ENCODE data around the gene RNU5B-1.

RNU5B-1 gene

DNA sequence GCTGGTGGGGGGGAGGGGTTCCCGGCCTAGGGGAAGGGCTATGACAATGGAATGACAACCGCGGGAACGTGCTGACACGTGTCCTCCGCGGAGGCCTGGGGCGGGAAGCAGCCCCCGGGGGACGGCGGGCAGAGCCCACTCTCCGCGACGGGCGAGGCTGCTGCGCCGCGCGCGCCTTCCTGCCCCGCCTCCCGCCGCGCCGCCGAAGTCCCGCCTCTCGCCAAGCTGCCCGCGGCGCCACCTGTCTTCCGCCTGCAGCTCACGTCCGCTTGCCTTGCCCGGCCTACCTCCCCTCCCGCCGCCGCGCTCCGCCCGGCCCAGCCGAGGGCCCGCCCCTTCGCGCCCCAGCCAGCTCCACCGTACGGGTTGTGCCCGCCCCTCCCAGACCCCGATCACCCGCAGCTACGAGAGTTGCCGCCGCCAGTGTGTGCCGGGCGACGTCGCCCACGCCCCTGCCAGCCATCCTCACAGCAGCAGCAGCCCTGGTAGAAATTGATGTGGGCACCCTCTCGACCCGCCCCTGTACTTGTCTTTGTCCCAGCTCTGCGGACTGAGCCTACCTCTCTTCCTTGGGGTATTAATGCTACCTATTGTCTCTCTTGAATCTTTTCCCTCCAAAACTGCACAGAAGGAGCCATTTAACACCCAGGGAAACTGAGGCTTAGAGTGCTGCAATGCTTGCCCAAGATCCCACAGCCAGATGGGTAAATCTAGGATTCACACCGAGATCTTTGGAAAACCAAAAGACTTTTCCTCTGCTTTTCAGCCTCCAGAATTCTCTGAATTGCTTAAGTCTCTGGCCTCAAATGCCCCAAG lies 17.6 kb upstream of the RNU5B-1 start, which contains the start of gene PARP16:
Gene PARP16 (minus strand): TSS at position 180 of the 816 bp plus-strand sequence. CDS start 457 bp downstream, outside the sequence.
- in situ Hi-C loops (cut with MboI; ENCODE audit: low sequenced_read_pairs) = loop anchor here (25.0 kb wide), 1 partner anchor 250 kb away; the partner anchor contains the start of genes MTFMT and SLC51B

DNA sequence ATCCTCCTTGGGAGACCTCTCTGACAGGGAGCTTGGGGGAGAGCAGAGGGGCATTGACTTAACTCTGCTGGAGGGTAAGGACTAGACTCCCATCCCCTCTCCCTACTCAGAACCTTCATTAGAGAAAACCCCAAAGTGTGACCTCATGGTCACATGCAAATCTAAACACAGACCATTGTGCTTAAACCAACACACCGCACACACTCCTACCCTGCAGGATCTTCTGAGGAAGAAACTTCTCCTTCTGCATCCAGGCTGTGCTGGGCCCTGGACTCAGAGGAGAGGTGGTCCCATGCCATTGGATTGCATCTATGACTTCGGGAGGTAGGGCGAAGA lies 17.0 kb upstream of the RNU5B-1 start:
- in situ Hi-C loops (cut with MboI; ENCODE audit: low sequenced_read_pairs) = loop anchor here (25.0 kb wide), 1 partner anchor 250 kb away; the partner anchor contains the start of genes MTFMT and SLC51B

DNA sequence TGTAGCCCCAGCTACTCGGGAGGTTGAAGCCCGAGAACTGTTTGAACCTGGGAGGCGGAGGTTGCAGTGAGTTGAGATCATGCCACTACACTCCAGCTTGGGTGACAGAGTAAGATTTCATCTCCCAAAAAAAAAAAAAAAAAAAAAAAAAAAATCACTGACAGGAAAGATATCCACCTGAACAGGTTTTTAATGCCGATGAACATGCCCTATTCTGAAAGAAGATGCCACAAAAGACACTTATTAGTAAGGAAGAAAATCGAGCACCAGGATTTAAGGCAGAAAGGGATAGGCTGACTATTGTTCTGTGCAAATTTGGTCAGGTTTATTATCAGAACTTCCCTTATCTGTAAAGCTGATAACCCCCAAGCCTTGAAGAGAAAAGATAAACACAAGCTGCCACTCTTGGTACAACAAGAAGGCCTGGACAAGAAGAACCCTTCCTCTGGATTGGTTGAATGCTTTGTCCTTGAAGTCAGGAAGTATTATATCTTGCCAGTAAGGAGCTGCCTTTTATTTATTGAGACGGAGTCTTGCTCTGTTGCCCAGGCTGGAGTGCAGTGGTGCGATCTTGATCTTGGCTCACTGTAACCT lies 15.1 kb upstream of the RNU5B-1 start:
- in situ Hi-C loops (cut with MboI; ENCODE audit: low sequenced_read_pairs) = loop anchor here (25.0 kb wide), 1 partner anchor 252 kb away; the partner anchor contains the start of genes MTFMT and SLC51B

DNA sequence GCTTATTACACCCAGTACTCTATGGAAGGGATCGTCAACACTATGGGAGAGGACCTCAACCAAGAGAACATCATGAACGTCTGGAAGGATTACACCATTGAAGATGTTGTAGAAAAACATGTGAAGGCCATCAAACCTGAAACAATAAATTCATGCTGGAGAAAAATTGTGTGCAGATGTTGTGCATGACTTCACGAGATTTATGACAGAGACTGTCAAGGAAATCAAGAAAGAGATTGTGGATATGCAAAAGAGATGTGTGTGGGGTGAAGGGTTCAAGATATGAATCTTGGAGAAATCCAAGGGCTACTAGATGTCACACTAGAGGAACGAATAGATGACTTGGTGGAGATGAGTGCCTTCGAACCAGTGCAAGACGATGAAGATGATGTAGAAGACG lies 14.2 kb upstream of the RNU5B-1 start:
- in situ Hi-C loops (cut with MboI; ENCODE audit: low sequenced_read_pairs) = loop anchor here (10.0 to 25.0 kb wide), 2 partner anchors 105 to 253 kb away; partner anchors contain the start of genes CLPX, MTFMT and SLC51B

DNA sequence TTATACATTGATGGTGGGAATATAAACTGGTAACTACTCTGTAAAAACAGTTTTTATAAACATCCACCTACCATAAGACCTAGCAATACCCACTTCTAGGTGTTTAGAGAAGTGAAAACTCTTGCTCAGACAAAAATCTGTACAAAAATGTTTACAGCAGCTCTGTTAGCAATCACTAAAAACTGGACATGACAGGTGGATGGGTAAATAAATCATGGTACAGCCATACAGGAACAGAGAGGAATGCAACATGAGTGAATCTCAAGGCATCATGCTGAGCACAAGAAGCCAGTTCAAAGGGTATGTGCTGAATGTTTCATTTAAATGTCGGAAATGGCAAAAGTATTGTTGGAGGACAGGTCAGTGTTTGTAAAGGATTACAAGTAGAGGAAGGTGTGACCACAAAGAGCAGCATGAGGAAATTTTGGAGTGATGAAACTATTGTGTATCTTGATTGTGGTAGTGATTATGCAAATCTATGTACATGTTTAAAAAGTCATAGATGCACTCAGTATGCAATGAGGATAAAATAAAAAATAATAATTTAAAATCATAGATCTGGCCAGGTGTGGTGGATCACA lies 11.4 kb upstream of the RNU5B-1 start:
- in situ Hi-C loops (cut with MboI; ENCODE audit: low sequenced_read_pairs) = loop anchor here (10.0 to 25.0 kb wide), 2 partner anchors 108 to 256 kb away; partner anchors contain the start of genes CLPX, MTFMT and SLC51B

DNA sequence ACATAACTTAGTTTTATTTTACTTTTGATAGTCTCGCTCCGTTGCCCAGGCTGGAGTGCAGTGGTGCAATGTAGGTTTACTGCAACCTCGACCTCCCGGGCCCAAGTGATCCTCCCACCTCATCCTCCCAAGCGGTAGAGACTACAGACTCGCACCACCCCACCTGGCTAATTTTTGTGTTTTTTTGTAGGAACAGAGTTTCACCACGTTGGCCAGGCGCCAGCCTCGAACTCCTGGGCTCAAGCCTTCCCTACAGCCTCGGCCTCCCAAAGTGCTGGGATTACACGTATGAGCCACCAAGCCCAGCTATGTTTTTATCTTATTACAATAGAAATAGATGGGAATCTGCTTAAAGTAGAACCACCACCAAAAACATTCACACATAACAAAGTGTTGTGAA lies 5.7 kb upstream of the RNU5B-1 start:
- in situ Hi-C loops (cut with MboI; ENCODE audit: low sequenced_read_pairs) = loop anchor here (10.0 to 25.0 kb wide), 2 partner anchors 114 to 261 kb away; partner anchors contain the start of genes CLPX, MTFMT and SLC51B

DNA sequence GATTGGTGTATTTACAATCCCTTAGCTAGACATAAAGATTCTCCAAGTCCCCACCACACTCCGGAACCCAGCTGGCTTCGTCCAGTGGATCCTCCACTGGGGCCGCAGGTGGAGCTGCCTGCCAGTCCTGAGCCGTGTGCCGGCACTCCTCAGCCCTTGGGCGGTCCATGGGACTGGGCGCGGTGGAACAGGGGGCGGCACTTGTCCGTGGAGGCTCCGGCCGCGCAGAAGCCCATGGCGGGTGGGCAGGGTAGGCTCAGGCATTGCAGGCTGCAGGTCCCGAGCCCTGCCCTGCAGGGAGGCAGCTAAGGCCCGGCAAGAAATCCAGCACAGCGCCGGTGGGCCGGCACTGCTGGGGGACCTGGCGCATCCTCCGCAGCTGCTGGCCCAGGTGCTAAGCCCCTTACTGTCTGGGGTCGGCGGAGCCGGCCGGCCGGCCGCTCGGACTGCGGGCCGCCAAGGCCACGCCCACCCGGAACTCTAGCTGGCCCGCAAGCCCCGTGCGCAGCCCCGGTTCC lies 3.5 kb upstream of the RNU5B-1 start:
- in situ Hi-C loops (cut with MboI; ENCODE audit: low sequenced_read_pairs) = no loop called here

DNA sequence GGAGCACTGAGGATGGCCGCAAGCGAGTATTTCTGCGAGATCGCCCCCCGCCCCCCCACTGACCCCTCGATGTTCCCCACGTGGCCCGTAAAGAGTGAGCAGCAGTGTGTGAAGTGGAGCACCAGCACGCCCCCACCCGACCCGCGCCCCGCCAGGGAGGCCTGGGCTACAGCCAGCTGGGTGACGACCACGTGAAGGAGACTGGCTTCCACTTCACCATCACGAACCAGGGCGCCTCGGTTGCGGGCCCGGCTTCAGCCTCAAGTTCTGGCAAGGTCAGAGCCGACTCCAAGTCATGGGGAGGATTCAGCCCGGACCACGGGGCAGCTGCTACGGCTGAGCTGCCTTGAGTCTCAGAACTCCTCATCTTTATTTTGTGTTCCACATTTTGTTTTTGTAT lies 2.4 kb upstream of the RNU5B-1 start:
- in situ Hi-C loops (cut with MboI; ENCODE audit: low sequenced_read_pairs) = no loop called here

DNA sequence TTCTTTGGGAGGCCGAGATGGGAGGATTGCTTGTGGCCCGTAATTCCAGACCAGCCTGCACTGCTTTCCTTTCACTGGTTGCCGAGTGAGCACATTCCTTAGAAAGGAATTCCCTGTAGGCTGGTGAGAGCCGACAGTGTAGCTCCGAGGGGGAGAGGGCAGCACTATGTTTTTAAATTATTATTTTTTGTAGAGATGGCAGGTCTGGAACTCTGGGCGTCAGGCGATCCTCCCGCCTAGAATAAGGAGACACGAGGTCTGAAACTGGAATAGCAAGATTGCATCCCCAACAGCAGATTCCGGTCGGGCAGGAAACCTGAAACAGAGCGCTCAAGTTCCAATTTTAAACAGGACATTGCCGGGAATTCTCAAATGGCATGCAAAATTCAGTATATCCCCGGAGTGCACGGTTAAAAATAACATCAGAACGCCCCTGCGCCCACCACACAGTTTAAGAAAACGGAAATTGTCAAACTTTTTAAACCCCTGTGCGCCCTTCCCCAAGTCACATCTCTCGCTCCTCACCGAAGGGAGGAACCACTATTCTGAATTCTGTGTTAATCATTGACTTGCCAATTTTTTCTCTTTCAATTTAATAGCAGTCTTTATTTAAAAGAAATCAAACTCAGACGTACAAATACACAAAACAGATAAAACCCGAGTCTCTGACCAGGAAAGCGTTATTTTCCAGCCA lies 643 bp upstream of the RNU5B-1 start:
- in situ Hi-C loops (cut with MboI; ENCODE audit: low sequenced_read_pairs) = no loop called here

DNA sequence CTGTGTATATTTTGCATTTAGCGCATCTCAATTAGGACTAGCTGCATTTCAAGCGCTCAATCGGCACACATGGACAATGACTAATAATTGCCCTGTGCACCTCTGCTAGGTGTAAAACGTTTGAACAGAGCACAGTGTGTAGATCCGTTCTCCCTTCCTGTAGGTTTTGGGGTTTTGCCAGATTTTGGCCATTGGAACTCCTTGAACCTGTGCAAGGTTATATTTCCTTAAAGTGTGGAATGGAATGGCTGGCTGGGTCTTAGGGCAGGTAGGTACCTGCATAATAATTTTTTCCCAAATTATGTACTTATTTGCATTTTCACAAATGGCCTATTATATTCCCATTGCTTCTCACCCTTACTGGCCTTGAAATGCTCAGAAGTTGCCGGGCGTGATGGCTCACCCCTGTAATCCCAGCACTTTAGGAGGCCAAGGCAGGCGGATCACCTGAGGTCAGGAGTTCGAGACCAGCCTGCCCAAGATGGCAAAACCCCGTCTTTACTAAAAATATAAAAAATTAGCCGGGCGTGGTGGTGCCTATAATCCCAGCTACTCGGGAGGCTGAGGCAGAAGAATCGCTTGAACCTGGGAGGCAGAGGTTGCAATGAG lies 777 bp downstream of the RNU5B-1 start:
- in situ Hi-C loops (cut with MboI; ENCODE audit: low sequenced_read_pairs) = no loop called here

DNA sequence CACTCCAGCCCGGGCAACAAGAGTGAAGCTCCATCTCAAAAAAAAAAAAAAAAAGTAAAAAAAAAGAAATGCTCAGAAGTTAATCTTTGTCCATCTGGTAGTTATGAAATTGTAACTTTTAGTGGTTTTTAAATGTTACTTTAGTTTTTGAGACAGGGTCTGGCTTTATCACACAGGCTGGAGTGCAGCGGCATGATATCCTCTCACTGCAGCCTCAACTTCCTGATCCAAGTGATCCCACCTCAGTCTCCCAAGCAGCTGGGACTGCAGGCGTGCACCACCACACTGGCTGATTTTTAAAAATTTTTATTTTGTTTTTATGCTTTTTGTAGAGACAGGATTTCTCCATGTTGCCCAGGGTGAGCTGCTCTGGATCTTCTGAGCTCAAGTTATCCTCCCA lies 1.3 kb downstream of the RNU5B-1 start:
- in situ Hi-C loops (cut with MboI; ENCODE audit: low sequenced_read_pairs) = no loop called here

DNA sequence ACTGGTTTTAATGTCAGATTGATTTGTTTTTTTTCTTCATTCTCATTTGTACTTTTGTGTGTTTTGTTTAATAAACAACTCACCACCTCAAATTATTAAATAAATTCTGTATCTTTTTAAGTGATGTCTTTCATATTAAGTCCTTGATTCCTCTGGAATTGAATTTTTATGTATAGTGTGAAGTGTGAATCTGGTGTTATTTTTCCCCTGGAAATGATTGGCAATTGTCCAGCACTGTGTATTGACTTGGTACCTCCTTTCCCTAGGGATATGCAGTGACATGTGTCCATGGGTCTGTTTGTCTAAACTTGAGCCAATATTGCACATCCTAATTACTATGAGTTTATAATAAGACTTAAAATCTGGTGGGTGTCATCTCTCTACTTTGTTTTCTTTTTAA lies 2.1 kb downstream of the RNU5B-1 start:
- in situ Hi-C loops (cut with MboI; ENCODE audit: low sequenced_read_pairs) = no loop called here

DNA sequence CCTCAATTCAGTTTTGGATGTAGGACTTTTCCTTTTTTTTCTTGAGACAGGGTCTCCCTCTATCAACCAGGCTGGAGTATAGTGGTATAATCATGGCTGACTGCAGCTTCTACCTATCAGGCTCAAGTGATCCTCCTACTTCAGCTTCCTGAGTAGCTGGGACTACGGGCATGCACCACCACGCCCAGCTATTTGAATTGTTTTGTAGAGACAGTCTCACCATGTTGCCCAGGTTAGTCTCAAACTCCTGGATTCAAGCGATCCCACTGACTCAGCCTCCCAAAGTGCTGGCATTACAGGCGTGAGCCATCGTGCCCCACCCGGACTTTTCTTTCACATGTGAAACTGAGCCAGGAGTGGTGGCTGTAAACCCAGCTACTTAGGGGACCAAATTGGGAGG lies 3.5 kb downstream of the RNU5B-1 start:
- in situ Hi-C loops (cut with MboI; ENCODE audit: low sequenced_read_pairs) = no loop called here

DNA sequence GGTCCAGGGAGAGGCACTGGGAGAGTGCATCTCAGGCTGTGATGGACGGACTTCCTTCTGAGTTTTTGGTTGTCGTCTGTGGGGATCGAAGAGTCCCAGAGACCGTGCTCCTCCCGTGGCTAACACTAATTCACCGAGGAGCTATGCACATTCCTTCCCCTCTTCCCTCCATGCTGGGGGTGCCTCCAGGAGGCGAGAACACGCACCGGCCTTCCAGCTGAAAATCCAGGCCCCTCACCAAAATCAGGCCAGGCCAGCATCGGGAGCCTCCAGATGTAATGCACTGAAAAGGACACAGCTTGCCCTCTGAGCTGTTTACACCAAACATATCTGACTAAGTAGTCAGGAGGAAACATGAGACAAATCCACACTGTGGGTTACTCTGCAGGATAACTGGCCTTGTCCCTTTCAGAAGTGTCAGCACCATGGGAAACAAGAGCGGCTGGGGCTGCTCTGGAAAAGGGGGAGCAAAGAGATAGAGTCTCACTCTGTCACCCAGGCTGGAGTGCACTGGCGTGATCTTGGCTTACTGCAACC lies 5.5 kb downstream of the RNU5B-1 start:
- in situ Hi-C loops (cut with MboI; ENCODE audit: low sequenced_read_pairs) = loop anchor here (10.0 kb wide), 1 partner anchor 75 kb away; no protein-coding TSS in a partner anchor

DNA sequence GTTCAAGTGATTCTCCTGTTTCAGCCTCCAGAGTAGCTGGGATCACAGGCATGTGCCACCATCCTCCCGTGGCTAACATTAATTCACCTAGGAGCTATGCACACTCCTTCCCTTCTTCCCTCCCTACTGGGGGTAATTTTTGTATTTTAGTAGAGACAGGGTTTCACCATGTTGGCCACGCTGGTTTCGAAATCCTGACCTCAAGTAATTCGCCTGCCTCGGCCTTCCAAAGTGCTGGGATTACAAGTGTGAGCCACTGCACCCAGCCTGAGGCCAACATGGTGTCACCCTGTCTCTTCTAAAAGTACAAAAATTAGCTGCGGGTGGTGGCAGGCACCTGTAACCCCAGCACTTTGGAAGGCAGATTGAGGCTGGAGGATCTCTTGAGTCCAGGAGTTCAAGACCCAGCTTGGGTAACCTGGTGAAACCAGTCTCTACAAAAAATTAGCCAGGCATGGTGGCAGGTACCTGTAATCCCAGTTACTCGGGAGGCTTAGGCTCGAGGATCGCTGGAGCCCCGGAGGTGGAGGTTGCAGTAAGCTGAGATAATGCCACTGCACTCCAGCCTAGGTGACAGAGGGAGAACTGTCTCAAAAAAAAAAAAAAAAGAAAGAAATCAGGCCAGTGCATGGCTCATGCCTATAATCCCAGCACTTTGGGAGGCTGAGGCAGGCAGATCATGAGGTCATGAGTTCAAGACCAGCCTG lies 6.1 kb downstream of the RNU5B-1 start:
- in situ Hi-C loops (cut with MboI; ENCODE audit: low sequenced_read_pairs) = loop anchor here (10.0 kb wide), 1 partner anchor 74 kb away; no protein-coding TSS in a partner anchor

DNA sequence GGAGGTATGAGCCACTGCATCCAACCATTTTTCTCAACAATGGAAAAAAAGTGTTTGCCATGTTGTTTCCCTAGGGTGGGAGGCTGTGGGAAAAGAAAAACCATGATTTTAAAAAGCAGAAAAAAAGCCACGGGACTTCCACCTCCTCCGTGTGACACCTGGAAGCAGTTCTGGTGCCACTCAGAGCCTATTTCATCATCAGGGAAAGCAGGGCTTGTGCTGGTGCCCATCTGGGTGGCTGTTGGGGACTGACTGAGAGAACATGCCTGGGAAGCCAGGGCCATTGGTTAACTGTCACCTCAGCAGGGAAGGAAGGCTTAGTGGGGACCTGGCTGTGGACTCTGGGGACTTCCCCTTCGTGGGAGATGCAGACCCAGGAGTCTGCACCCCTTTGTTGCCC lies 7.3 kb downstream of the RNU5B-1 start:
- in situ Hi-C loops (cut with MboI; ENCODE audit: low sequenced_read_pairs) = loop anchor here (10.0 kb wide), 1 partner anchor 73 kb away; no protein-coding TSS in a partner anchor

DNA sequence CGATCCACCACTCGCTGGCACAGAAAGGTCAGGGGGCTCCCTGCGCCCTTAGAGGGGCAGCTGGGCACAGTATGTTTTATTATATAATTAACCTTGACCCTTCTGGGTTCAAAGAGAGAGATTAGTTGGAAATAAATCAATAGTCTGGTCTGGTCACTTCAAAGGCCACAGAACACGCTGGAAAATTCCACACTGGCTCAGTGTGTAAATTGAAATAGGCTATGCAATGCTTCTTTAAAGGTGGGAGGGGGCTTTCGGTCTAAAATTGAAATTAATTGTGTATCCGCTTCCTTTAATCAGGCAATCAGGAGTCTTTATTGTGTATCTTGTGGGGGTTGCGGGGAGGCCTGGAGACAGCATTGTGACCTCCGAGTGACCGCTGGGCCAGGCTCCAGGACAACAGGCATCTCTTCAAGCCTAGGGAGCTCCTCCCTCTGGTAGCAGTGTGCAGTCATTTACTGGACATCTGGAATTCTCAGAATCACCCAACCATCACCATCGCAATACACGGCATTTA lies 8.0 kb downstream of the RNU5B-1 start:
- in situ Hi-C loops (cut with MboI; ENCODE audit: low sequenced_read_pairs) = loop anchor here (10.0 kb wide), 1 partner anchor 72 kb away; no protein-coding TSS in a partner anchor

DNA sequence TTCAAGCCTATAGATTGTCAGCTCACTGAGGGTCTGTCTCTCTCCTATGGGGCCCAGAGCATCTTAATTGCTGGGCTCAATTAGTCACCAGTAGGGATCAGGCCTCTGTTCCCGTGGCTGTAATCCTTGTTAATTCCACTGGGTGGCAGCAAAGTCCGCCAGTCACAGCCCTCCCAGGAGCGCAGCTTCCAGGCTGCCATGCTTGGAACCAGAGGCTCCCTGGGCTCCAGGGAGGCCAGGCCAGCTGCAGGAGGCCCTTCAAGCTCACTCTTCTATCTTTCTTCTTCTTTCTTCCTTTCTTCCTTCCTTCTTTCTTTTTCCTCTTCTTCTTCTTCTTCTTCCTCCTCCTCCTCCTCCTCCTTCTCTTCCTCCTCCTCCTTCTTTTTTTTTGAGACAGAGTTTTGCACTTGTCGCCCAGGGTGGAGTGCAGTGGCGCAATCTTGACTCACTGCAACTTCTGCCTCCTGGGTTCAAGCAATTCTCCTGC lies 14.4 kb downstream of the RNU5B-1 start:
- in situ Hi-C loops (cut with MboI; ENCODE audit: low sequenced_read_pairs) = loop anchor here (10.0 kb wide), 1 partner anchor 66 kb away; no protein-coding TSS in a partner anchor

DNA sequence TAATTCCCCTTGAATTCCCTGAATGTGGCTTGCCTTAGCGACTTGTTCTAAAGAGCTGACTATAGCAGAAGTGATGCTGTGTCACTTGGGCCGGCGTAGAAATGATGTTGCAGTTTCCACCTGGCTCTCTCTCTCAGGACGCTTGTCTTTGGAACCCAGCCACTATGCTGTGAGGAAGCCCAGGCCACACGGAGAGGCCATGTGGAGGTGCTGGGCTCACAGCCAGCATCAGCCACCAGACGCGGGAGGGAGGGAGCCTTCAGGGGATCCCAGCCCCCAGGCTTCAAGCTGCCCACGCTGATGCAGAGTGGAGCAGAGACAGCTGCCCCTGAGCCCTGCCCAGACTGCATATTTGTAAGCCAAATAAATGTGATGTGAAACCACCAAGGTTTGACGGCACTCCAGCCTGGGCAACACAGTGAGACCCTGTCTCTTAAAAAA lies 18.6 kb downstream of the RNU5B-1 start:
- in situ Hi-C loops (cut with MboI; ENCODE audit: low sequenced_read_pairs) = no loop called here
